HG03558 (cell line): Measurements from ENCODE around the gene LRRC8C.
"Not testable (repeated sequence)": the region's sequence is repeated elsewhere in the genome, so short reads cannot be mapped to it uniquely, and the experiment has no call there.

ENCODE experiments used
- ATAC-seq: cut with Tn5 transposase; IDR thresholded peaks from one replicate; pipeline ENCODE4 v1.9.1; 2021; ENCODE audit warnings: moderate number of reproducible peaks; ENCODE audit not compliant: unreplicated experiment; ENCODE audit errors: extremely low read depth

Gene LRRC8C

GRCh38 chr1:89607156-89607555, 25.8 kb upstream of the LRRC8C start:
- ATAC-seq, result no peak

GRCh38 chr1:89607586-89608318, 25.2 kb upstream of the LRRC8C start:
- ATAC-seq, result no peak

GRCh38 chr1:89608319-89608983, 24.5 kb upstream of the LRRC8C start:
- ATAC-seq, result no peak

- ATAC-seq, result no peak
These were observed 23.8 kb upstream of the LRRC8C start for GRCh38 chr1:89608984-89609725.

GRCh38 chr1:89609781-89610456, 23.0 kb upstream of the LRRC8C start:
- no peak for ATAC-seq

- no peak for ATAC-seq
These were observed 22.4 kb upstream of the LRRC8C start for GRCh38 chr1:89610457-89611011.

- ATAC-seq, result peak; percentile 95
These were observed 21.2 kb upstream of the LRRC8C start for GRCh38 chr1:89611721-89612120.

- no peak for ATAC-seq
These were observed 19.0 kb upstream of the LRRC8C start for GRCh38 chr1:89613928-89614327.

GRCh38 chr1:89615676-89616598, 17.0 kb upstream of the LRRC8C start:
- ATAC-seq, result no peak

GRCh38 chr1:89616844-89617627, 15.9 kb upstream of the LRRC8C start:
- no peak for ATAC-seq

- no peak for ATAC-seq
These were observed 12.3 kb upstream of the LRRC8C start for GRCh38 chr1:89620664-89621063.

- no peak for ATAC-seq
These were observed 10.0 kb upstream of the LRRC8C start for GRCh38 chr1:89622895-89623294.

GRCh38 chr1:89624314-89624713, 8.6 kb upstream of the LRRC8C start:
- no peak for ATAC-seq

- no peak for ATAC-seq
These were observed 8.1 kb upstream of the LRRC8C start for GRCh38 chr1:89624715-89625323.

GRCh38 chr1:89627596-89627962, 5.3 kb upstream of the LRRC8C start:
- no peak for ATAC-seq

- ATAC-seq, result no peak
These were observed 3.8 kb upstream of the LRRC8C start for GRCh38 chr1:89629146-89629545.

GRCh38 chr1:89629600-89629999, 3.3 kb upstream of the LRRC8C start:
- not testable (repeated sequence) for ATAC-seq

GRCh38 chr1:89630048-89630447, 2.9 kb upstream of the LRRC8C start:
- no peak for ATAC-seq
